Left renal cortex interstitium (tissue), 4 donors: ENCODE results near the gene GCSAM. TPM values are rescaled to one million over a fixed set of nuclear protein-coding genes. Genes with fewer than 3 reads are reported as not detected.
"Not testable (repeated sequence)": the region's sequence is repeated elsewhere in the genome, so short reads cannot be mapped to it uniquely, and the experiment has no call there.

Experiments used
- DNase-seq, 4 donors: peaks; one replicate each; pipeline ENCODE4 v3.0.0-alpha.2; 2013; ENCODE audit warnings: low read depth in 4 of 4, low spot score in 2 of 4, missing footprints in 1 of 4
- polyA plus RNA-seq, 4 donors: library from polyadenylated mRNA; unstranded; fragments of 120-200 nt; gene quantifications; one replicate each; pipeline ENCODE4 v1.2.1, GENCODE V29; 2013; ENCODE audit not compliant: insufficient read length in 4 of 4

GCSAM gene
- polyA plus RNA-seq, 4 donors: 0.90 to 3.6 (median 1.8) TPM

- DNase-seq: no peak
Measured at GRCh38 chr3:112078125-112079083, 54.6 kb downstream of the GCSAM start.

- no peak for DNase-seq
Measured at GRCh38 chr3:112074616-112075497, 58.2 kb downstream of the GCSAM start.

GRCh38 chr3:112074006-112074405, 59.0 kb downstream of the GCSAM start:
- DNase-seq: no peak

- not testable (repeated sequence) for DNase-seq
Measured at GRCh38 chr3:112072387-112073060, 60.5 kb downstream of the GCSAM start.

Other genes with a start within 250 kb of the GCSAM start
- 10 to 100 TPM; 49.4 to 58.8 (median 52.2) TPM for gene ABHD10, start 154.2 kb downstream of the GCSAM start, polyA plus RNA-seq
- gene TAGLN3, start 134.3 kb downstream of the GCSAM start, polyA plus RNA-seq: 1 to 10 TPM; 1.4 to 3.2 (median 2.7) TPM
- under 1 TPM in 2 of 4 donors, not detected in 2; 0.06 to 0.07 TPM for gene TMPRSS7, start 98.5 kb downstream of the GCSAM start, polyA plus RNA-seq
- gene C3orf52, start 46.9 kb downstream of the GCSAM start, polyA plus RNA-seq: 1 to 10 TPM; 5.1 to 9.7 (median 6.5) TPM
- gene SLC9C1, start 161.0 kb upstream of the GCSAM start, polyA plus RNA-seq: 1 to 10 TPM in 1 of 4 donors, under 1 TPM in 3; 0.47 to 1.2 (median 0.65) TPM
- gene CD200, start 199.9 kb upstream of the GCSAM start, polyA plus RNA-seq: 10 to 100 TPM; 34.0 to 41.8 (median 36.5) TPM